ENCODE measurements around the gene RSBN1L.

Gene RSBN1L

DNA sequence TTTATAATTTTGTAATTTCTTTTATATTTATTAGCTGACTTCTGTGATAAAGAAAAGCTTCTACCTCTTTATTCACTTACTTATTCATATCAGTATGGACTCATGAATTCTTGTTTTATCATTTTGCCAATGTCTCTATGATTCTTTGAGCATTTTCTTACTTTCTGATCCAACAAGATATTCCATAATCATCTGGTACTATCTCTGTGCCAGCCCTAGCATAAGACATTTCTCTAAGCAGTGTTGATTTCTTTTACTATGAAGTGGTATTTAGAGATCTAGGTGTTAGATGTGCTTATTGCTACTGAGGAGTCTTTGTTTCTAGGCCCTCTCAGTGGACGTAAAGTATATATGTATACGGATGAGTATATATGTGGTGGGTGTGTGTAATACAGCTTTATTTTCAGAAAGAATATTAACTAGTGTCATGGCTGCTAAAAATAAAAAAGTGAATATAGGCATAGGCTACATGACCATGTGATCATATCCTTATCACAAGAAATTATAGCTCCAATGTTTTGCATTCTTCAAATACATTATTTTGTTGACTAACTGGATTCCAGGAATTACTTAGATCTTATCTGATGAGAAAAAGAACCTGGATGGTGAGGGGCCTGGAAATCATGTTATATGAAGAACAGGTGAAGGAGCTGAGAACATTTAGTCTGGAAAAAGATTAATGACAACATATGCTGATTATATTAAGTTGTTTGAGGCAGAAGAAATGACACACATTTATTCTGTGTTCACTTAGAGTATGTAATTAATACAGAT is 115.4 kb downstream of the RSBN1L start:
- DNase-seq = no peak

DNA sequence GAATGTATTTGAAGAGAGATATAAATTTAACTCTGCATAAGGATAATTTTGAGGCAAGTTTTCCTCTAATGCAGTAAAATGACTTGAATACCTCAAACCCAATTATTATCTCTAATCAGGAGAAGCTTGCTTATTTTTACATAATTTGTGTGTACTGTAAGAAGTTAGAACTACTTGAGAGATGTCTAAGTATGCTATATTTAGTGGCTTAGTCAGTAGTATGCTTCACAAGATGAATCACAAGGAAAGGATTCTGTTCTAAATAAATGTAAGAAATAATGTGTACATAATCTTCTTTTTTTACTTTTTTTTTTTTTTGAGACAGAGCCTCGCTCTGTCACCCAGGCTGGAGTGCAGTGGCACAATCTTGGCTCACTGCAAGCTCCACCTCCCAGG is 116.0 kb downstream of the RSBN1L start:
- no peak for DNase-seq

GRCh38 chr7:77813180-77813579 is 116.9 kb downstream of the RSBN1L start:
- DNase-seq = no peak

- no peak for DNase-seq
These were observed 122.8 kb downstream of the RSBN1L start for GRCh38 chr7:77819021-77819420.

GRCh38 chr7:77820967-77821366 is 124.7 kb downstream of the RSBN1L start:
- DNase-seq = no peak

DNA sequence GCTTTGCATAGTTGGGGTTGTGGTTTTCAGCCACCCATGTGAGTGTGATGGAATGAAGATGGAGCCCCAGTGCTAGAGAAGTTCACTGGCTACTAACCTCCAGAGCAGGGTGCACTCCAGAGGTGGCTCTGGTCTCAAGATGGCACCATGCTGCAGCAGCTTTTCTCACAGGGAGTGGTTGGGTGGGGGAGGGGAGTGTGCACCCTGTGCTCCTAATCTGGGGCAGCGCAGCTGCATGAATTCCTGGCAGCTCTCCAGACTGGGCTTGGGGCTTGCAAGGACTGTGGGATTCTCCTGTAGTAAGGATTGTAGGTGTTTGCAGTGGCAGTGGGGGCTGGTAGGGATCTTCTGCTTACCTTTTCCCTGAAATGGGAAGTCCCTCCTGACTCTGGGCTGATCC is 126.0 kb downstream of the RSBN1L start:
- no peak for DNase-seq

GRCh38 chr7:77823787-77824186 is 127.5 kb downstream of the RSBN1L start:
- no peak for DNase-seq

- no peak for DNase-seq
These were observed 128.4 kb downstream of the RSBN1L start for GRCh38 chr7:77824636-77825035.

DNA sequence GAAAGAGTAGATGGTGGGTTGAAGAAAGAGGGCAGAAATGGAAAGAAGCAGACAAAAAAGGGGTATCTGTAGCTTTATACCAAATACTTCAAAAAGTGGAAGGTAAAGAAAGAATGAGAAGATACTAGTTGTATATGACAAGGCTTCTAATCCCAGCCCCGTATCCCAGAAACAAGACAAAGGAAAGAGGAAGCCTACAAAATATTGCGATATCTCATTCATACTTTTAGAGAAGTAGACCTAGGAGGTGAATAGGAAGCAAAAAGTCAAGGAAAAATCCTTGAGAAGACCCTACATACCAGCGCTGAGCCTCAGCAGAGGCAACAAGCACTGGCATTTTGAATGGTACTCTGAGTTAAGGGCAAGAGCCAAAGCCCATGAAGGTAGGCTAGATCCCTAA is 128.9 kb downstream of the RSBN1L start:
- no peak for DNase-seq

- DNase-seq = no peak
These were observed 130.0 kb downstream of the RSBN1L start for GRCh38 chr7:77826300-77826699.

- no peak for DNase-seq
These were observed 131.7 kb downstream of the RSBN1L start for GRCh38 chr7:77827999-77828398.

DNA sequence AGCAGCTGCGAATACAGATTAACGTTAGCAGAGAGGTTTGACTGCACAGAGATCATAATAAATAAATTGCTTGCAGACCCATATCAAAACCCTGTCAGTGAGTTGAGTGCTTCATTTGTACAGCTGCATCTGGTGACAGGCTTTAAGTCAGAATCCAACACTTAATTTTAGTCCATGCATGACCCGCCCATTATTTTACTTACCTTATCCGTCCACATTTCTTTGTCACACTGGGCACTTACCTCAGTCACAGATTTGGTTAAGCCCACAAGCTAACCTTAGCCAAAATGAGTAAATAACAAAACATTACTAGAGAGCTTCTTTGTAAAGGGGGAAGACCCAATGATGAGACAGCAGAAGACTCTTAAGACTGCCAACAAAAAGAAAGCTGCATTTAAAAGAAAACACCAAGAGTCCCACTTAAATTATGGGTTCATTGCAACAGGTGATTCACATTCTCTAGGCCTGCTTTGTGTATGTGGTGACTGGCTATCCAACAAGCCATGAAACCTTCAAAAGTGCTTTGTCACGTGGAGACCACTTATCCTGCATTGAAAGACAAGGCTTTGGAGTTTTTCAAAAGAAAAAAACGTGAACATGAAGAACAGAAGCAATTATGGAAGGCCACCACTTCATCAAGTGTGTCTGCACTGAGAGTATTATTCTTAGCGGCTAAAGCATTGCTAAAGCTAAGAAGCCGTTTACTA is 134.5 kb downstream of the RSBN1L start:
- no peak for DNase-seq

DNA sequence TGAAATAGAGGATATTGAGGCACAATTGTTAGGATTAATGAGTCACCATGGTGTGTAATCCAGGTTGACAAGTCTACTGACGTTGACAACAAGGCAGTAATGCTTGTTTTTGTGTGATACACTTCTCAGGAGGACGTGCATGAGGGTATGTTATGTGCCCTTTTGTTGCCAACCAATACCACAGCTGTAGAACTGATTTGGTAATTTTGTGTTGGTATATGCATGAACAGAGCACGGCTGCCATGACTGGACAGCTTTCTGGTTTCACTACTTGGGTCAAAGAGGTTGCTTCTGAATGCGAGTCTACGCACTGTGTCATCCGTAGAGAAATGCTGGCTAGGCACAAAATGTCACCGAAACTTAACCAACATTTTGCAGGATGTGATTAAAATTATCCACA is 135.2 kb downstream of the RSBN1L start:
- DNase-seq = no peak

DNA sequence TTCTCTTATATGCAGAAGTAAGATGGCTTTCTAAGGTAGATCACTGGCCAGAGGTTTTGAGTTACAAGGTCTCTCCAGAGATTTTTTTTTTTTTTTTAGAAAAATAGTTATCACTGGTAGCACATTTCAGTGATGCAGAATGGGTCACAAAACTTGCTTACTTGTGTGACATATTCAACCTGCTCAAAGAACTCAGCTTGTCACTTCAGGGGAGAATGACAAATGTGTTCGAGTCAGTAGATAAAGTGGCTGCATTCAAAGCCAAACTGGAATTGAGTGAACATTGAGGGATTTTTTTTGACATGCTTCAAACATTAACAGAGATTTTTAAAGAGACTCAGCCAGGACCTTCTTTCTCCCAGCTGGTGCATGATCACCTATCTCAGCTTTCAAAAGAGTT is 135.7 kb downstream of the RSBN1L start:
- DNase-seq = no peak

All from activated naive CD4-positive, alpha-beta T cell (primary cell).